ENCODE measurements around the gene ZNF516. TPM values are rescaled to one million over a fixed set of nuclear protein-coding genes. Genes with fewer than 3 reads are reported as not detected.
A peak's percentile ranks its signal among the peaks of the same experiment; 100 is the strongest.
"Not testable (repeated sequence)": the region's sequence is repeated elsewhere in the genome, so short reads cannot be mapped to it uniquely, and the experiment has no call there.

Gene ZNF516, protein sequence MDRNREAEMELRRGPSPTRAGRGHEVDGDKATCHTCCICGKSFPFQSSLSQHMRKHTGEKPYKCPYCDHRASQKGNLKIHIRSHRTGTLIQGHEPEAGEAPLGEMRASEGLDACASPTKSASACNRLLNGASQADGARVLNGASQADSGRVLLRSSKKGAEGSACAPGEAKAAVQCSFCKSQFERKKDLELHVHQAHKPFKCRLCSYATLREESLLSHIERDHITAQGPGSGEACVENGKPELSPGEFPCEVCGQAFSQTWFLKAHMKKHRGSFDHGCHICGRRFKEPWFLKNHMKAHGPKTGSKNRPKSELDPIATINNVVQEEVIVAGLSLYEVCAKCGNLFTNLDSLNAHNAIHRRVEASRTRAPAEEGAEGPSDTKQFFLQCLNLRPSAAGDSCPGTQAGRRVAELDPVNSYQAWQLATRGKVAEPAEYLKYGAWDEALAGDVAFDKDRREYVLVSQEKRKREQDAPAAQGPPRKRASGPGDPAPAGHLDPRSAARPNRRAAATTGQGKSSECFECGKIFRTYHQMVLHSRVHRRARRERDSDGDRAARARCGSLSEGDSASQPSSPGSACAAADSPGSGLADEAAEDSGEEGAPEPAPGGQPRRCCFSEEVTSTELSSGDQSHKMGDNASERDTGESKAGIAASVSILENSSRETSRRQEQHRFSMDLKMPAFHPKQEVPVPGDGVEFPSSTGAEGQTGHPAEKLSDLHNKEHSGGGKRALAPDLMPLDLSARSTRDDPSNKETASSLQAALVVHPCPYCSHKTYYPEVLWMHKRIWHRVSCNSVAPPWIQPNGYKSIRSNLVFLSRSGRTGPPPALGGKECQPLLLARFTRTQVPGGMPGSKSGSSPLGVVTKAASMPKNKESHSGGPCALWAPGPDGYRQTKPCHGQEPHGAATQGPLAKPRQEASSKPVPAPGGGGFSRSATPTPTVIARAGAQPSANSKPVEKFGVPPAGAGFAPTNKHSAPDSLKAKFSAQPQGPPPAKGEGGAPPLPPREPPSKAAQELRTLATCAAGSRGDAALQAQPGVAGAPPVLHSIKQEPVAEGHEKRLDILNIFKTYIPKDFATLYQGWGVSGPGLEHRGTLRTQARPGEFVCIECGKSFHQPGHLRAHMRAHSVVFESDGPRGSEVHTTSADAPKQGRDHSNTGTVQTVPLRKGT
- 10 to 100 TPM; 33.2 to 54.7 (median 42.2) TPM for polyA plus RNA-seq (ENCODE audit: insufficient read depth in 1 of 5, insufficient read length in 5 of 5, low replicate concordance in 1 of 5)
- long read RNA-seq, donor 1, partial matches to known transcripts, result 21 of 29 reads
- long read RNA-seq, donor 1, other reads (novel, unspliced or antisense), result 5 of 29 reads
- long read RNA-seq, donor 2, partial matches to known transcripts, result 0 of 2 reads
- long read RNA-seq, donor 2, other reads (novel, unspliced or antisense), result 0 of 2 reads
- long read RNA-seq, donor 3, partial matches to known transcripts, result 6 of 7 reads
- long read RNA-seq, donor 3, other reads (novel, unspliced or antisense), result 0 of 7 reads
- long read RNA-seq, donor 4, result 0 reads
- long read RNA-seq, donor 5, partial matches to known transcripts, result 0 of 1 reads
- long read RNA-seq, donor 5, other reads (novel, unspliced or antisense), result 0 of 1 reads
- long read RNA-seq, donor 6, partial matches to known transcripts, result 0 of 2 reads
- long read RNA-seq, donor 6, other reads (novel, unspliced or antisense), result 0 of 2 reads
- long read RNA-seq, donor 7, partial matches to known transcripts, result 0 of 7 reads
- long read RNA-seq, donor 7, other reads (novel, unspliced or antisense), result 5 of 7 reads
- long read RNA-seq, donor 8, partial matches to known transcripts, result 0 of 1 reads
- long read RNA-seq, donor 8, other reads (novel, unspliced or antisense), result 0 of 1 reads

DNA sequence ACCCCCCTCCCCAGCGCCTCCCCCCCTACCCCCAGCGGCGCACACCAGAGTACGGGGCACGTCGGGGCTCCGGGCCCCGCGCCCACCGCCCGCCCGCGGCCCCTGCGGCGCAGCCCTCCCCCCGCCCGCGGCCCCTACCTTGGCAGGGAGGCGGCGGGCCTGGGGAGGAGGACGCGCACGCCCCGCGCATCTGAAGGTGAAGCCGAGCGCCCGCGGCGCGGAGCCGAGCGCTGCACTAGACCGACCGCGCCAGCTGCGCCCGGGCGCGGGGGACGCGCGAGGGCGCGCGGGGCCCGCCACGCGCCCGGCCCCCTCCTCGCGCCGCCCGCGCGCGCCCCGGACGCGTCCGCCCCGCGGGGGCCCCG is at the start of gene ZNF516:
ZNF516 (minus strand) TSS at position 237 of the 365 bp plus-strand sequence. CDS start 52,188 bp downstream, outside the sequence.
- no peak for DNase-seq

DNA sequence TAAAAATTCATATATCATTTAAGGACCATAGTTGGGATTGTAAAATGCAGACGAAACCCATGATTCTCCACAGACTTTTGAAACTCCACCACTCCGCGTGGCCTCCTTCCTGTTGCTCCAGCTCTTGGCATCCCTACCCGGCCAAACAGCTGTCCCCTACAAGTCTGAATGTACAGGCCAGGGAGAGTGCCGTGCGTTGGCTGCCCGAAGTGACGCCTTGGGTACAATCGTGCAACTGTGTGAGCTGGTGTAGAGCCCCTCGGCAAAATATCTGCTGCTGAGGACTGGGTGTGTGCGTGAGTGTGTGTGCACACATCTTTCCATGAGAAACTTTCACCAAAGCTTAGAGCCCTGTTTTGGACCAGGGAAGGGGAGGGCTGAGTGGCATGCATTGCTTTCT is 43.8 kb upstream of the ZNF516 start:
- DNase-seq, result no peak

DNA sequence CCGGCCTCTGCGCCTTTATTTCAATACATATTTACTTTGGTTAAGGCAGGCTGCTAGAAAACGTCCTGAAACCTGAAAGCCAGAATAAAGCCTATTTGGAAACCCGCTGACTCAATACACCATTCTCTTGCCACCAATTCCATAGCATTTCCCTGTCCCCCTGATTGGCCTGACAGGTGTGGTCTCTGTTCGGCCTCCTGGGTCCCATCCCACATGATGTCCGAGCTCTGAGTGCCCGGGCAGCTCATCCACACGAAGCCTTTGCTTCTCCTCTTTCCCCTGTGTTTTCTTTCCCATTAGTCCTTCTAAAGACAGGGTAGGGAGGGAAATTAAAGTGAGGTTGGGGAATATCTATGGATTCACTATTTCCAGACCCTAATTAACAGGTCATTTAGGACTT is 42.6 kb upstream of the ZNF516 start:
- no peak for DNase-seq

DNA sequence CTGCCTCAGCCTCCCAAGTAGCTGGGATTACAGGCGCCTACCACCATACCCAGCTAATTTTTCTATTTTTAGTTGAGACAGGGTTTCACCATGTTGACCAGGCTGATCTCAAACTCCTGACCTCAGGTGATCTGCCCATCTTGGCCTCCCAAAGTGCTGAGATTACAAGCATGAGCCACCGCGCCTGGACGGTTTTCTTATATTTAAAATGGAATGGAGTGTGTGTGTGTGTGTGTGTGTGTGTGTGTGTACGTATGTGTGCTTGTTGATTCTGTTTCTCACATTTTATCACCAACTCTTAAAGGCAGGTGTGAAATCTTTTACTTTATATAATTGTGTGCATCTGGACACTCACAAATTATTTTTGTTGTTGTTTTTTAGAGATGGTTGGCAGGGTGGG is 41.6 kb upstream of the ZNF516 start:
- DNase-seq, result not testable (repeated sequence)

DNA sequence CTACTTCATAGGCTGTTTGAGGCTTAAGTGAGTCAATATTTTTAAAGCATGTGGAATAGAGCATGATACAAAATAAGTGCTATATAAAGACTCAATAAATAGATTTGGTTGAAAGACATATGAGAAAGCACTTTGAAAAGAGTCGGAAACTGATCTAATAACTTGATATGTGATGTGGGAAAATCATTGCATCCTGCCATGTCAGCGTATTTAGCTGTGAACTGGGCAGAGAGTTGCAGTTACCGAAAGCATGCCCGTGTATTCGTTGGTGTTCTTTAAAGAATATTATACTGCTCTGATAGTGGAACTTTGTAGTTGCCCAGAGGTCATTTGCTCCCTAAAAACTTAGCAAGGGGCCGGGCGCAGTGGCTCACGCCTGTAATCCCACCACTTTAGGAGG is 37.8 kb upstream of the ZNF516 start:
- DNase-seq, result no peak

DNA sequence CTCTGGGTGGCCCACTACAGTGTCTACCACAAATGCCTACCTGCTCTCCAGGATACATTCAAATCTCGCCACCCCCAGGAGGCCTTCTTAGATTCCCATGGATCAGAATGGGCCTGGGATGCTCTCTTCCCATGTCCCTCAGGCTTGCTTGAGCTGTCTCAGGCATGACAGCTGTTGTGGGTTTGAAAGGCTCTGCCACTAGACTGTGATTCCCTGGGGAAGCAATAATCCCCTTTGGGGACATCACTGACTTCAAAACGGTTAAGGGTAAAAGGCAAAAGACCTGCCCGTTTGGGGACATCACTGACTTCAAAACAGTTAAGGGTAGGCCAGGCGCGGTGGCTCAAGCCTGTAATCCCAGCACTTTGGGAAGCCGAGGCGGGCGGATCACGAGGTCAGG is 35.8 kb upstream of the ZNF516 start:
- DNase-seq, result no peak

DNA sequence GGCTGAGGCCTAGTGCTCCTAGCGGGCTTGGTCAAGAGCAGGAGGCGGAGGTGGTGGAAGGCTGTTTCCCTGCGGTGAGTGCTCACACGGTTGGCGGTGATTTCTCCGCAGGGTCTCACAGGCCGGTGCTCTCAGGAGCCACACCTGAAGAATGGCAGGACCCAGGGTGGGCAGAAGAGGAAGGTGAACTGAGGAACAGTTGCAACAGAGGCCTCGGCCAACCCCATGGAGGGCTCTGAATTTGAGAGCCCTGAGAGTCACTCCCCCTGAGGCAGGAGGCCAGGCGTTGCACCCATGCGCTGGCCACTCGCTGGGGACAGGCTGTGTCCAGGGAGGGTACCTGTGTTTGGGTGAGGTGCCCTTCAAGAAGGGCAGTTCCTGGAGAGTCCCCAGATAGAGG is 35.3 kb upstream of the ZNF516 start:
- DNase-seq, result no peak

DNA sequence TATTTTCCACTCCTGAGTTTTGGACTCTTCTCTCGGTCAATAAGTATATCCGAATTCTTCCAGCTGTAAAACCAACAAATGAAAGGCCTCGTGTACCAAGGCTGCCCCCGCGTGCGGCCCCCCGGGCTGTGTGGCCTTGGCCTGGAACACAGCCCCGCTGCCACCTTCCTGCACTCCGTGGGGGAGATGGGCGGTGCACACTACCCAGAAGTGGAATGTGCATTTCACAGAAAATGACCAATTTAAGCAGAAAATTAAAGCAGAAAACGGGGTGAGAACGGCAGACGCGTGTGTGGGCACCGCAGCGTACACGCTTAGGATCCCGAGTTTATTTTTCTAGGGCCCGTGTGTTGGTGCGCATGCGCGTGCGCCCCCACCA is 34.4 kb upstream of the ZNF516 start:
- no peak for DNase-seq

DNA sequence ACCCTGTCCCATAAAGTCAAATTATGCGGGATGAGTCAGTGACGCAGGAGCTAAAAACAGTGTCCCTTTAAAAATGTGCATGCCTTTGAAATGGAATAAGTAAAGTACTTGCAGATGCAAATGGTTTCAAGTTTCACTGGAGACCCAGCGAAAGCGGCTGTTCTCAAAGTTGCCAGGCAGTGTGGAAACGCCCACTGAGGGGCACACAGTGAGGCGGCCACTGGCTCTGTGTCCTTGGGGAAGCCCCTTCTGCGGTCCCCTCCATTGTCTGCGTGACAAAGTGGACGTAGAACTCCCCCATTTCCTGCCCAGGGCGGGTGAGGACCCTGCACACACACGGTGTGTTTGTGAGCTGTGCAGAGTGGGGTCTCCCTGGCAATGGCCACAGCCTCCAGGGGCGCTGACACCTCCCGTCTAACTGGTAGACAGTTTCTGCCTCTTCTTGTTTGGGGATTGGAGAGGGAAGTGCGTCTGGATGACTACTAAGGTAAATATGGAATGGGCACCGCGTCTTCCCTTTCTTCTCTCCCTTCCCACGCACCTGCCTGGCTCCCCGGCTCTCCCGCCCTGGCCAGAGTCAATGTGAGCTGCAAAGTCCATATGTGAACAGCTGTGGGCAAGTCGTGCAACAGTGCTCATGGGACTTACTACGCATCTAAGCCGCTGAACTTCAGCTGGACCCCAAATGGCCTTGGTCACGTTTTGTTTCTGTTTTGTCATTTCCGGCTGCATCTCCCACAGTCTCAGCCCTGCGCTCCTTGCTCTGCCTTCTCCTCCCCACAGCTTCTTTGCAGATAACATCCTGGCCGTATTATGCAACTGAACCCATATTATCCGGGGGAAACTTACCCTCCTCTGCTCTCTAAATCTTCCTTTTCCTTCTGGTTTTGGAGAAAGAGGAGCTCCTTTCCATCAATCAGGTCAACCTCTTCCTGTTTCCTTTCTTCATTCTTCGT is 33.7 kb upstream of the ZNF516 start:
- DNase-seq, result peak; percentile 79 to 85

DNA sequence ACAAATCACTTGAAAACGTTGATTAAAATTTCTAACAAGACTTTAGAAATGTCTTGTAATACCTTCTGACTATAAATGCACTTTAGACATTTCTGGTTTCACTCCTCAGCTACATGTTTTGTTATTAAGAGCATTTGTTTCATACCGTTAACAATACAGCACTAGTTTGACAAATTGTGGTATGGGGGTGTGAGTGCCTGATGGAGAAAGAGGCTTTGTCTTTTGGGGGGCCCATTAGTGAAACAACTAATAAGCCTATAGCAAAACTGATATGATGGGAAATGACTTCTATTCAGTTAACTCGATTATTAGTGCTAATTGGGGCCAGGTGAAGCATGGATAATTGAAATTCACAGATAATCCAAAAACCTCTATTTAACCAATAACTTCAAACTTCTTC is 30.9 kb upstream of the ZNF516 start:
- no peak for DNase-seq

DNA sequence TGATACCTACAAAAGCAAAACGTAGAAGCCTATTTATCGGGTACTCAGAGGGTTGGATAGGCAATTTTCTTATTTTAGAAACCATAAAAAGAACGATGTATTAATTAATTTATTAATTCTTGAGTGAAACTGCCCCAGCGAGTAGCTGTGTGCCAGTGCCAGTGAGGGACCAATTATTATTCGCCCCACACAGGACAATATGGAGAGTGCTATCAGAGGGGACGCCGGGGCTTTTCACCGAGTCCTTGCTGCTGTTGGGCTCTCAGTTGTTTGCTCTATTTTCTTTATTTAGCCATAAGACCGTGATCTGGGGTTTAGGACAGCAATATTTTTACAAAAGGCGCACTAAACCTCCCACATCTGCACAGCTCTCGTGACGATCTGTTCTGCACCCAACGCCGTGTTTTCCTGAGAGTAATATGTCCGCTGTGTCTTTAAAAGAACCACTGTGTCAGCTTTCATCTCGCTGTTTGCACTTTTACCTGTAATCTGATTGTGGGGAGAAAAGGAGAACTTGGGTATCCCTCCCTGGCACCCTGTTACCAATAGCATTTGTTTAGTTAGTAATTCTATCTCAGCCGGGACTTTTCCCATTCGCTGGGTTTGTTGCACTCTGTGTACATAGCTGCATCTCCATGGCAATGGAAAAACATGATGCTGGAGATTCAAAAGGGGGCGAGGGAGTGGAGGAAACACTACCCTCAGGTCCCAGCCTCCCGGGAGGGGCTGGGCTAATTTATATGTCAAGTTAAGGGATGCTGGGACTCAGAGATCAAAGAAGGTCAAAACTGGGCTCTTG is 30.1 kb upstream of the ZNF516 start:
- DNase-seq, result peak; percentile 88 to 92

DNA sequence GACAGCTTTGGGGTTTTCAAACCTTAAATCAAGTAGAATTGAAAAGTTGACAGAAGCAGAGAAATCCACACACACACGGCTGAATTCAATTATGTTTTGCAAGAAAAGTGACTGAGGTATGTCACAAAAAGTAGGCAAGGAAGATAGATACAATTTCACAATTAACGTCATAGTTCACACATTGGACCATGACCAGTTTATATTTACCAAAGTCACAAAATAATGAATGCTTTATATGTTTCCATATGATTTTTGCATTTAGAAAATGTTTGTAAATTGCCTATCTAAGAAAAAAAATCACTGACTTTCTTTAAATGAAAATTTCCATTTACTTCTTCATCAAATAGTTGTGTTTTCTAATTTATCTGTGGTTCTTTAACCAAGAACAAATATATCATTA is 29.4 kb upstream of the ZNF516 start:
- no peak for DNase-seq

DNA sequence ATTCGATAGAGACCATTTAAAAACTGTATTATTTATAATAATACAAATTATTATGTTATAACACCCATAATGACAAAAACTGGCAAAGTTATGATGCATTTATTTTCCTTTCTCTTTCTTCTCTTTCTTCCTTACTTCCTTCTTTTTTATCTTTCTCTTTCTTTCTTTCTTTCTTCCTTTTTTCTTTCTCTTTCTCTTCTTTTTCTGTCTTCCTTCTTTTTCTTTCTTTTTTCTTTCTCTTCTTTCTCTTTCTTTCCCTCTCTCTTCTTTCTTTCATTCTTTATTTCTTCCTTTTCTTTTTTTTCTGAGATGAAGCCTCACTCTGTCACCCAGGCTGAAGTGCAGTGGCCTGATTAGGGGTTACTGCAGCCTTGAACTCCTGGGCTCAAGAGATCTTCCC is 27.5 kb upstream of the ZNF516 start:
- DNase-seq, result no peak

DNA sequence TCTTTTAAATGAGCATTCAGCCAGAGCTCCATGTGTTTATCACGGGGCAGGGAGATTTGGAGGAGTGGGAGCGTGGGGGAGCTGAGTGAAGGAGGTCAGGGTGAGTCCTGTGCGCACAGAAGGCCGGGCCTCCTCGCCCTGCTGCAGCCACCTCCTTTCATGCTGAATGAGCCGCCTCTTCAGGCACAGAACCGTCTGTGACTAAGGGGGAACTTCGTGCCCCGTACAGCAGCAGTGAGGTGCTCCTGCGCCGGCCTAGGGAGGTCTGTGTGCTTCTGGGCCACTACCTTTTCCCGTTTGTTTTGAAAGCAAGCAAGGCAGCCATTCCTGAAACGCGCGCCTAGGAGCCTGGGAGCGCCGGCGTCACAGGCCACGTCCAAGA is 27.1 kb upstream of the ZNF516 start:
- no peak for DNase-seq

DNA sequence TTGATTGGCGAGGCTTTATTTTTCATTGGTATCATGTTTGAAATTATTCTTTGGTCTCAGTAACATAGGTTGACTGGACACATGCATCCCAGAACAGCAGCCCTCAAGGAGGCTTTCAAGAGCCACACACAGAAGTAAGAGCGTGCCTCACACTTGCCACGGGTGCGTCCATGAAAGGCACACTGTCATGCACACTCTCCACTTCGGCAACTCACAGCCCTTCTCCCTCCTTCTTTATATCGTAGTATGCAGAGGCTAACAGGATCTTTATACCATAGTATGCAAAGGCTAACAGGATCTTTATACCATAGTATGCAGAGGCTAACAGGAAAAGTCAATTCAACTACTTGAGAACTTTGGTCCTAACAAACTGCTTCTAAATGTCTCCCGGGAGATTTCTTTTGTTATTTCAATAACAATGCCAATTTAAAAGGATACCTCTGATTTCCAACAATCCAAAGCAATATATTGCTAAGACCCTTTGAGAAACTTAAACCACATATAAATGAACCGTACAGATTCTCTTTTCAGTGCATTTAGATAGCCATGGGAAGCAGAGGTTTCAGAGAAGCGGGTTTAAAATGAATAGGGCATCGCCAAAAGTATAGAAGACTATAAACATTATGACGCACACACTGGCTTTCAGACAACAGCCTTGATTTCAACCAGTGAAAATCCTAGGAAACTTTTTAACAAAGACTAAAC is 26.5 kb upstream of the ZNF516 start:
- DNase-seq, result no peak

DNA sequence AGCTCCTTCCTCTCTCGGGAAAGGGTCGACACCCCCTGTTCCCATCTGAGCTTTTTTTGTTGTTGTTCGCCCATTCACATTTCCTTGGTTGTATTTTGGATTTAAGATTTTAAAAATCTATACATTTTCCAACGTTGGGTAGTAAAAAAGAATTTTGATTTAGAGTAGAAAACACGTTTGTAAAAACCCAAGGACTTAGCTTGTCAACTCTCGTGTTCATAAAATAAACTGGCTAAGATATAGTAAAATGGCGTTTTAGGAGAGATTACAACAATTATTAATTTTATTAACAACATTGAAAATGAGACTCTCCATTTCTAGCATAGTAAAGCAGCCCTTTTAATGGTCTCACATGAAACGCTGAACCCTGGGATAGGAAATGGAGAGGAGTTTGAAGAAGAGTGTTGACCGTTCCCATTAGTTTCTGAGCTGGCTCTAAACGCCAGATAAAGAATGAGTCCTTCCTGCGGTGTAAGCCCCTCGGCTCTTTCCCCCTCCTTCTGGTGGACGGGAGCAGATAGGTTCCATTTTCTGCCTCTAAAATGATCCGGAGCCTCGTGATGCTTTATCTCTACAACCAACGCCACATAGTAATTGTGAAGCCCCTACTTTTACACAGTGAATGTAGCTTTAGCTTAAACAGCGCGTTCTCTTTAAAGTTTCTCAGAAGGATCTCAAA is 24.0 kb upstream of the ZNF516 start:
- peak; percentile 64 to 67 for DNase-seq

DNA sequence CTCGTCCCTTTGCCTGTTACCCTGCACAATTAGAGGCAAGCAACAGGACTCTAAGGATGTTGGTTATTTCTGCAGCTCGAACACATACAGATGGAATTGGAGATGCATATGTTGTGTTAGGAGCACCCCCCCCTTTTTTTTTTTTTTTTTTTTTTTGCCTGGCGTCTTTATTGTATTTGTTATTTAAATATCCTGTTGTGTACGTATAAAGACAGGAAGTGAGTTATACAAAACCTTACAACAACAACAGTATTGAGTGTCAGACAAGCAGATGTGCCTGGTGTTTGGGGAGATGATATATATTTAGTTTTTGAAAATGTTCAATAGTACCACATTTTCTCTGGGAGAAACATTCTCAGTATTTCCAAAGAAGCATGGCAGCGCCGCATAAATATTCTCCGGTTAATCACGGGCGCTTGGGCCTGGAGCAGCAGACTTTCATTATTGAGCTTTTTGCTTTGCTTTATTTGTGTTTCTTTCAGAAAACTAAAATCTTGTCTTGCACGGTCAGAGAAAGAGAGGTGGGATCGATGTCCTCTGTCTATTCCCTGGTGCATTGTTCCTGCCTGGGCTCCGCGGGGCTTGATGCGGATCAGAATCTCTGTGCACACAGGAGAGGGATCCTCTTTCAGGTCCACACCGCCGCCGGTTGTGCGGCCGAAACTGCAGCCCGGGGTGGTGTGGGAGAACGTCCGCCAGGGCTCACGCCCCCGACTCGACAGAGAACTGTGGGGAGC is 23.2 kb upstream of the ZNF516 start:
- peak; percentile 55 for DNase-seq
